ENCODE measurements around the gene SCFD2.

SCFD2 gene

DNA sequence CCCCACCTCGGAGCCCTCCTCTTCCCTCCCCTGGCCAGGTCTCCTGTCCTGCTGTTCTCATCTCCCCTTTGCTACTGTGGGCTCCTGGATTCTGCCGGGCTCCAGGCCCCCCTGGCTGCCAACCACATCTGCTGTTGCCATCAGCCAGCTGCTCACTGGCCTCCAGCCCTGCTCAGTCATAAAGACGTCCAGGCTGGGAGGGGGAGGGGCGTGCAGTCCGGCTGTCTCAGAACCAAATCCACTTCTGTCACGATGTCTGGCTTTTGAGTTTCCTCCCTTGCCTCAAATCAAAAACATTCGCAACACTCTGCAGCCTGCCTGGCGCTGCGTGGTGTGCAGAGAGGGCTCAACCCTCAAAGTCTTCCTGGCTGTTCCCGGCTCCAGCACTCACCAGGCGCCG, 496.7 kb downstream of the SCFD2 start:
- no peak for DNase-seq

- no peak for DNase-seq
These were observed 497.7 kb downstream of the SCFD2 start for GRCh38 chr4:52868133-52868532.

DNA sequence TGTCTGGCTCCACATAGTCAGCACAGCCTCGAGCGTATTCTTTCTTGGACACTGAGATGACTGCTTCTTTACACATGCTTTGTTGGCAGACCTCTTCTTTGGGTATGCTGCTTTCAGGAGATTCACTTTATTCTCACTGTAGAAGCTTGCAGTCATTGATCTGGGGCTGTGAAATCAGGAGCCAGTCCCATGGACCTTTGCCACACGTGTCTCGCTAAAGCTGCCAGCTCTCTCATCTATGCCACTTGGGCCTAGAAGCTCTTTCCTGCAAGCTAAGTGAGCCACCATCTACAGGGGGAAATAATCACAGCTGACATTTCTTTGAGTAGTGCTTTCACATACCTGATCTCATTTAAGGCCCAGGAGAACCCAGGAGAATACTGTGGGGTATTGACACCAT, 498.7 kb downstream of the SCFD2 start:
- no peak for DNase-seq

- DNase-seq, result no peak
These were observed 499.1 kb downstream of the SCFD2 start for GRCh38 chr4:52866734-52867133.

DNA sequence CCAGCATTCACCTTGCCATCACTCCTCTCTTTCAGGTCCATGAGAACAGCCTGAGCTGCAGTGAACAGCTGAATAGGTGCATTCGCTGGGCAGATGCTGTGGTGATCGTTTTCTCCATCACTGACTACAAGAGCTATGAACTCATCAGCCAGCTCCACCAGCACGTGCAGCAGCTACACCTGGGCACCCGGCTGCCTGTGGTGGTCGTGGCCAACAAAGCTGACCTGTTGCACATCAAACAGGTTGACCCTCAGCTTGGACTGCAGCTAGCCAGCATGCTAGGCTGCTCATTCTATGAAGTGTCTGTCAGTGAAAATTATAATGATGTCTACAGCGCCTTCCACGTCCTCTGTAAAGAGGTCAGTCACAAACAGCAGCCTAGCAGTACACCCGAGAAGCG, 500.6 kb downstream of the SCFD2 start:
- no peak for DNase-seq

GRCh38 chr4:52864793-52865192, 501.1 kb downstream of the SCFD2 start:
- no peak for DNase-seq

- DNase-seq, result no peak
These were observed 502.5 kb downstream of the SCFD2 start for GRCh38 chr4:52863324-52863723.

DNA sequence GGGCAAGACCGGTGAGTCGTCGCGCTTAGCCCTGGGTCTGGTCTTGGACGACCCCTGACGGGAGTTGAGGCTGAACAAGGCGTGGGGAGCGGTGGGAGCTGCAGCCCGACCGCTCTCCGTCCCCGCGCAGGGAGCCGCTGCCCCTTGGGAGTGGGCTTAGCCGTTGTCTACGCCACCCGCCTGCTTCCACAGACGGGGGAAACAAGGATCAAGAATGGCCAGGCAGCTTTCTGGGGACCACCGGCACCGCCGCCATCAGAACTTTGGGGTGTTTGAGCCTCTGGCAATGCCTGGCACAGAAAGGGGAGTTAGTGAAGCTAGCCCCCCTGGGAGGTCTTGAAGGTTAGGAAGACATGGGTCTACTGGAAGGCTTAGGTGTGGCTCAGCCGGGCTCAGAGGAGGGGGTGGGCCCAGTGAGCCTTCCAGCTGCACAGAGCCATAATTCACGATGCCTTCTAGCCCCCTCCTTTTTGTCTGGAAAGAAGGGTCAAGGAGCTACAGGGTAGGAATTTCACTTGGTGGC, 503.2 kb downstream of the SCFD2 start:
- DNase-seq, result no peak

DNA sequence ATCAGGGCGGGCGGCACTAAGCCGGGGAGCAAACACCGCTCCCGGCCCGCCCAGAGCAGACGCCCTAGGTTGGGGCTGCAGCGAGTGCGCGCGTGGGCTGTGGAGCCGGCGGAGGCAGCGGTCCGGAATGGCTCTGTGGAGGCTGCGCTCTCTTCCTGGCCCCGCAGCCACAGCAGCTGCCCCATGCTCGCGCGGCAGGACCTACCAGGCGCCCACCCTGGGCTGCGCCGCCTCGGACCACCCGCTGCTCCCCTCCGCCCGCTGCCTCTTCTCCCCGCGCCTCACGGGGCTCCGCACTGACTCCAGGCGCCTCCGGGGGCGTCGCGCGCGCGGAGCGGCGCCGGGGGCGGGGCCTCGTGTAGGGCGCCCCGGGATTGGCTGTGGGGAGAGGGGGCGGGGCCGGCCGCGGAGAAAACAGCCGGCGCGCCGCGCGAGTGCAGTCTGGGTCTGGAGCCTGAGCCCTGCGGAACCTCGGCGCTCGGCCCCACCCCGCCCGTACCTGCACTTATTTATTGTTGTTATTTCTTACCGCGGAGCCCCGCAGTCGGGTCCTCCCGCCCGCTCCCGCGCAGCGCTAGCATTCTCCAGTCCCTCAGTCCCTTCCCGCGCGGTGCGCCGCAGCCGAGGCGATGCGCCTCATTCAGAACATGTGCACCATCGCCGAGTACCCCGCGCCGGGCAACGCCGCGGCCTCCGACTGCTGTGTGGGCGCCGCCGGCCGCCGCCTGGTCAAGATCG, 503.8 kb downstream of the SCFD2 start, which contains the start of gene RASL11B:
Gene RASL11B (plus strand): TSS at position 439 of the 738 bp plus-strand sequence. CDS start 191 bp downstream, at position 630.
- DNase-seq, result peak; percentile 87

DNA sequence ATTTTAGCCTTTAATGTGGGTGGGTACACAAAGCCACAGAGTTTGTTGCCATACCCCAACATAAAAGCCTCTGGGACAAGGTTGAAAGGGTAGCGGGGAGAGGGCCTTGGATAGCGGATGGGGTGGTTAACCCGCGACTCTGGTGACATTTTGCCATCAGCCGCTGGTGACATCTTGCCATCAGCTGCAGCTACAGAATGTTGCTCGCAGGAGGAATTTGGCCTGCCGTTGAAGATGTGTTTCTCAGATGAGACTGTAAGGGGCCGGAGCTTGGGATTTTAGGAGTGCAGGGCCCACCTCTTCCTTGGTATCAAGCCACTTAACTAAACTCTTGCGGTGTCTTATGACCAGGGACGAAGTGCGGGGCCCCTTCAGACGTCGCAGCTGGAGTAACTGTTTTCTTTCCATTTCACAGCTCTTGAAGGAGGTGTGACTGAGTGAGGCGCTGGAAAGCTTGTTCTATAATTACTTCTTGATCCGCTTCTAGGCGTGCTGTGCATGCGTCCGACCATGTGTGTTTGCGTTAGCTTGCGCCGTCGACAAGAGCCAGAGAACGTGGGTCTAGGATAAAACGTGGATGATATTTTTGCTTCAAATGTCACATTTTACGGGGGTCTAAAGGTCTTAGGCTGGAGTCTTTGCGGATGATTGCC, 504.6 kb downstream of the SCFD2 start:
- DNase-seq, result no peak

- DNase-seq, result no peak
These were observed 505.5 kb downstream of the SCFD2 start for GRCh38 chr4:52860361-52860760.

GRCh38 chr4:52856801-52857200, 509.1 kb downstream of the SCFD2 start:
- DNase-seq, result no peak

GRCh38 chr4:52853351-52853750, 512.5 kb downstream of the SCFD2 start:
- DNase-seq, result no peak

- DNase-seq, result no peak
These were observed 513.1 kb downstream of the SCFD2 start for GRCh38 chr4:52852711-52853110.

- DNase-seq, result no peak
These were observed 513.8 kb downstream of the SCFD2 start for GRCh38 chr4:52852041-52852440.

DNA sequence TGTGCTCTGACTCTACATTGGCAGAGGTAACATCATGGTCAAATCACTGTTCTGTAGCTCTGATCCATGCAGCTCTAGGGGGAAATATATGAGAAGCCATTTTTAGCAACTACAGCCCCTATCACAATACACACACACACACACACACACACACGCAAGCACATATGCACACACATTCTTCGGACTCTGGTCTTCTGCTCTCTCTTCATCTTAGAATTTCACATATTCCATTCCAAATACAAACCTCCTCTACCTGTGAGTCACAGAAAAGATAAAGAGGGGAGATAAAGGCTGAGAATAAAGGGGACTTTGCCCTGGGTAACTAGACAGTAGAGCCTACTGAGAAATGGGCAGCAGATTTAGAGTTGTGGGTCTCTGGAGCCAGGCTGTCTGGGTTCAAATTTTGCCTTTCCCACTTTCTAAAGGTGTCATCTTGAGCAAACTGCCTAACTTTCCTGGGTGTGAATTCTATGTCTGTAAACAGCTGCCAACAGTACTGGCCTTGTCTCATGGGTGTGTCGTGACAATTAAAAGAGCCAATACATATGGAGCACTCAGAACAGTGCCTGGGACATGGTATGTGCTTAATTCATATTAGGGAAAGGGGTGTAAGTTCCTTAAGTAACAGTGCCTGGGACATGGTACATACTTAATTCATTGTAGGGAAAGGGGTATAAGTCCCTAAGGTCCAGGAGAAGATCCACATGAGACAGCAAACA, 515.3 kb downstream of the SCFD2 start:
- DNase-seq, result no peak

GRCh38 chr4:52848254-52848653, 517.6 kb downstream of the SCFD2 start:
- no peak for DNase-seq

DNA sequence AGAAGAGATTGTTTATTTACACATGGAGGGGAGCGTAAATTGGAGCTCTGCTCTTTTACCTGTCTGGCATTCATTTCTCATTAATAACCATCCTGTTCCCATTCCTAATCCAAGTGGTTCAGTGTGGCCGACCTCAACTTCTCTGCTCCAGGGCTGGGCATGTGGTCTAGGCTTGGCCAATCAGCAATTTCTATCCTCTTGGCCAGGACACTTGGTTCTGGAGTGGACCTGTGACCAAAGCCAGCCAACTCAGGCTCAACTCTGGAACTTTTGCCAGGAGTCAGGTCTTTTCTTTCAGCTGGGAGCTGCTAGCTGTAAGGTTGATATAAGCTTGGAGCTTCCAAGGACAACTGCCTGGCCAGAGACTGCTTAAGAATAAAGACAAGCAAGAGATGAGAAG, 519.4 kb downstream of the SCFD2 start:
- DNase-seq, result no peak

- no peak for DNase-seq
These were observed 521.3 kb downstream of the SCFD2 start for GRCh38 chr4:52844596-52844995.

- no peak for DNase-seq
These were observed 521.9 kb downstream of the SCFD2 start for GRCh38 chr4:52843958-52844357.

- no peak for DNase-seq
These were observed 522.5 kb downstream of the SCFD2 start for GRCh38 chr4:52843351-52843750.

DNA sequence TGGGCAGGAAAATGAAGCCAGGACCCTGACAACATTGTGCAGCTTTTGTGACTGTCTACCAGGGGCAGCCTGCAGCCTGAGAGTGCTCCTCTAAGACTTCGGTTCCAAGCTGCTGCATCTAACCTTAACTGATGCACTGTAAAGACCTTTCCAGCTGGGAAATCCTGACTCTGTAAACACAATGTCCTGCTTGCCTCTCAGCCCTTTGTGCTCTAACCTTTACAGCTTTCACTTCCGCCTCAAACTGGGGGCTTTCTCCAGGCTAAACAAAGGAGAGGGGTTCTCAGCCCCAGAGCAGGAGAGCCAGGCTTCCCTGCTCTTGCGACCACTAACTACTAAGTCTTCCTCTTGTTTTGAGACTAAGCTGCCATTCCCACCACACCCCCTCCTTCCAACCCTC, 523.1 kb downstream of the SCFD2 start:
- no peak for DNase-seq

GRCh38 chr4:52841682-52842456, 524.0 kb downstream of the SCFD2 start:
- DNase-seq, result no peak
